ENCODE results near the gene ZNF710. TPM values are rescaled to one million over a fixed set of nuclear protein-coding genes. Genes with fewer than 3 reads are reported as not detected.

The ZNF710 gene
- total and polyA plus RNA-seq, 2 of the 4 experiments (the other 2 are of a cell fraction) = 7.6 to 8.2 TPM

- Histone ChIP-seq H2BK120ac (ENCODE audit: low read depth, low read length) (no peak overlapping the region), H3K27me3 (ENCODE audit: control insufficient read depth, insufficient read depth, low read length) (no peaks in the 10 kb centered on the region), H3K4ac (ENCODE audit: low read depth, low read length) (no peak overlapping the region), H3K9me3 (ENCODE audit: control insufficient read depth, insufficient read depth, low read length) (no peaks in the 10 kb centered on the region), H2AK5ac (ENCODE audit: low read depth, low read length) (no peak overlapping the region), H3K18ac (ENCODE audit: low read depth, low read length) (no peak overlapping the region), H3K4me3 (ENCODE audit: insufficient read depth, low read depth, low read length) (no peak overlapping the region), H3K9me1 (ENCODE audit: insufficient read depth, low read length) (peaks cover 14% of the 10 kb centered on the region; the same call in 1 of the 2 replicates), H2AFZ (replicated peaks; ENCODE audit: low read length, poor library complexity) (no peak overlapping the region), H3K14ac (replicated peaks; ENCODE audit: low read depth, low read length) (no peak overlapping the region; the same call in 1 of the 2 replicates), H3K23ac (ENCODE audit: low read depth, low read length) (no peak overlapping the region), H3K4me1 (ENCODE audit: control insufficient read depth, insufficient read depth, low read length) (peaks cover 14% of the 10 kb centered on the region; the same call in 1 of the 2 replicates), H3K9ac (ENCODE audit: low read depth, low read length) (no peak overlapping the region), H3K79me1 (ENCODE audit: low read depth in 1 of 2, low read length in 2 of 2) (peaks cover 52 to 66% of the 10 kb centered on the region in 2 experiments), H4K20me1 (ENCODE audit: insufficient read depth, low read length) (peaks cover 36% of the 10 kb centered on the region), H3K27ac (ENCODE audit: insufficient read depth, low read length) (no peak overlapping the region), H4K91ac (ENCODE audit: insufficient read depth, low read depth, low read length) (no peak overlapping the region), H2BK5ac (ENCODE audit: low read depth, low read length, poor library complexity, severe bottlenecking) (no peak overlapping the region), H3K56ac (ENCODE audit: extremely low read depth, insufficient read depth, low read length) (no peak overlapping the region), H4K5ac (ENCODE audit: low read depth, low read length) (no peak overlapping the region), H4K8ac (ENCODE audit: low read depth in 2 of 2, low read length in 2 of 2) (no peak overlapping the region), H2BK20ac (ENCODE audit: low read depth, low read length) (no peak overlapping the region), H3K4me2 (ENCODE audit: low read depth, low read length) (no peak overlapping the region), H3K36me3 (ENCODE audit: control insufficient read depth, insufficient read depth, low read length) (no peaks in the 10 kb centered on the region), H2BK15ac (ENCODE audit: low read depth, low read length) (no peak overlapping the region), H2AK9ac (replicated peaks; ENCODE audit: low read depth, low read length, poor library complexity) (no peak overlapping the region)
- dilution Hi-C loops (cut with HindIII; ENCODE audit: low sequenced_read_pairs, unreplicated experiment) (no loop called here), intact Hi-C loops (cut with micrococcal nuclease) (no loop called here), in situ Hi-C loops (cut with MboI; ENCODE audit: low sequenced_read_pairs) (no loop called here)
- DNase-seq = no peak
- POLR2A ChIA-PET (ENCODE audit: unreplicated experiment) = no interaction called here
- ATAC-seq (ENCODE audit: low read depth) = no peak
- WGBS, 2 experiments (ENCODE audit: extremely low coverage in 2 of 2, insufficient read length in 1 of 2) = 72% methylated on average over 5 of the region's 18 CpGs; no CpG with 5 or more reads in 1 of the 2 experiments
- no peak for TF ChIP-seq FOS (IDR thresholded peaks at IDR 0.05; ENCODE audit: low read depth, low read length)
- TF ChIP-seq, protein P1, sequence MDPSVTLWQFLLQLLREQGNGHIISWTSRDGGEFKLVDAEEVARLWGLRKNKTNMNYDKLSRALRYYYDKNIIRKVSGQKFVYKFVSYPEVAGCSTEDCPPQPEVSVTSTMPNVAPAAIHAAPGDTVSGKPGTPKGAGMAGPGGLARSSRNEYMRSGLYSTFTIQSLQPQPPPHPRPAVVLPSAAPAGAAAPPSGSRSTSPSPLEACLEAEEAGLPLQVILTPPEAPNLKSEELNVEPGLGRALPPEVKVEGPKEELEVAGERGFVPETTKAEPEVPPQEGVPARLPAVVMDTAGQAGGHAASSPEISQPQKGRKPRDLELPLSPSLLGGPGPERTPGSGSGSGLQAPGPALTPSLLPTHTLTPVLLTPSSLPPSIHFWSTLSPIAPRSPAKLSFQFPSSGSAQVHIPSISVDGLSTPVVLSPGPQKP (IDR thresholded peaks at IDR 0.05; ENCODE audit: borderline replicate concordance, low read depth, low read length) = no peak
- no peak for TF ChIP-seq CHD1 (IDR thresholded peaks at IDR 0.05; ENCODE audit: low read depth, low read length)
- no peak for TF ChIP-seq RCOR1 (IDR thresholded peaks at IDR 0.05; ENCODE audit: insufficient replicate concordance, low read length)
- TF ChIP-seq MXI1 (IDR thresholded peaks at IDR 0.05; ENCODE audit: borderline replicate concordance, low read depth, low read length) = no peak
- no peak for TF ChIP-seq RFX5 (IDR thresholded peaks at IDR 0.05; ENCODE audit: low read depth, low read length)
- BruUV-seq (replicated peaks) = no TSS peak
- CTCF ChIA-PET = no interaction called here
These were observed 19.1 kb downstream of the ZNF710 start for GRCh38 chr15:90020021-90020735.
